ENCODE data around the gene HDGFL1.

DNA sequence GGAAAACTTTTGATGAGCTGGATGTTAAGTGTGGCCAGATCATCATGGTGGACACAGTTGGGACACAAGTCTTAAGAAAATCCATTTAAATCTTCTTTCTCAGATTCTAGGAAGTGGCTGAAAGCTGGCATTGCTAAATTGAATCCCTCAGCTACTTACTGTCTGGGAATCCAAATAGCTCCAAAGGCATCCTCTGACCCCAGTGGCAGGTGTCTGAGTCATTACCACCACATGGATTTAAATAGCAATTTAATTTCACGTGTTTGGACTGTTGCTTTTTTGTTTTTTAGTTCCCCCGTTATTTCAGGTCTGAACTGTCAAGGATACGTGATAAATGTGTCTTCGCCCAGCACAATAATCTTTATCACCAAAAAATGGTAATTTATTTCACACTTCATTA lies 33.2 kb upstream of the HDGFL1 start:
- TF ChIP-seq, protein P1, sequence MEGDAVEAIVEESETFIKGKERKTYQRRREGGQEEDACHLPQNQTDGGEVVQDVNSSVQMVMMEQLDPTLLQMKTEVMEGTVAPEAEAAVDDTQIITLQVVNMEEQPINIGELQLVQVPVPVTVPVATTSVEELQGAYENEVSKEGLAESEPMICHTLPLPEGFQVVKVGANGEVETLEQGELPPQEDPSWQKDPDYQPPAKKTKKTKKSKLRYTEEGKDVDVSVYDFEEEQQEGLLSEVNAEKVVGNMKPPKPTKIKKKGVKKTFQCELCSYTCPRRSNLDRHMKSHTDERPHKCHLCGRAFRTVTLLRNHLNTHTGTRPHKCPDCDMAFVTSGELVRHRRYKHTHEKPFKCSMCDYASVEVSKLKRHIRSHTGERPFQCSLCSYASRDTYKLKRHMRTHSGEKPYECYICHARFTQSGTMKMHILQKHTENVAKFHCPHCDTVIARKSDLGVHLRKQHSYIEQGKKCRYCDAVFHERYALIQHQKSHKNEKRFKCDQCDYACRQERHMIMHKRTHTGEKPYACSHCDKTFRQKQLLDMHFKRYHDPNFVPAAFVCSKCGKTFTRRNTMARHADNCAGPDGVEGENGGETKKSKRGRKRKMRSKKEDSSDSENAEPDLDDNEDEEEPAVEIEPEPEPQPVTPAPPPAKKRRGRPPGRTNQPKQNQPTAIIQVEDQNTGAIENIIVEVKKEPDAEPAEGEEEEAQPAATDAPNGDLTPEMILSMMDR (IDR thresholded peaks at IDR 0.05; ENCODE audit: low read depth, low read length): no peak
- no peak for TF ChIP-seq EZH2phosphoT487 (IDR thresholded peaks at IDR 0.05; ENCODE audit: low read depth)

All from OCI-LY3 (cell line).